H1 (cell line): Measurements from ENCODE around the gene PLCL2. TPM values are rescaled to one million over a fixed set of nuclear protein-coding genes. Genes with fewer than 3 reads are reported as not detected.

Experiments
- CTCF ChIA-PET: fragments of 300-600 bp; sonication (Branson Sonifier 250); formaldehyde crosslinking; loops from one replicate; lab custom pipeline; 2021; ENCODE audit not compliant: partially characterized antibody; lab: Charles Lee
- POLR2A ChIA-PET: fragments of 300-600 bp; sonication (Branson Sonifier 250); formaldehyde crosslinking; loops from one replicate; lab custom pipeline; 2021; ENCODE audit warnings: inconsistent platforms; ENCODE audit not compliant: partially characterized antibody; lab: Charles Lee
- DNase-seq, 2 experiments: peaks; one replicate each; pipeline versions ENCODE4 v3.0.0 to v3.0.0-alpha.2; 2010 to 2022; ENCODE audit warnings: low spot score in 2 of 2, low read depth in 1 of 2, mixed read lengths in 1 of 2
- FAIRE-seq: peaks from 2 replicates; lab custom pipeline; 2011; peaks lifted over from hg19 to GRCh38; lab: Jason Lieb, UNC
- H2AFZ ChIP-seq: 2 replicates; pipeline ENCODE4 v1.8.1; 2012; ENCODE audit warnings: low read length, inconsistent platforms
- H2AK5ac ChIP-seq: 2 replicates; pipeline ENCODE4 v1.6.1; 2013; ENCODE audit warnings: low read depth, low read length
- H2BK120ac ChIP-seq: replicated peaks from 2 replicates; pipeline ENCODE3; 2013; ENCODE audit warnings: low read depth, low read length, inconsistent platforms
- H2BK12ac ChIP-seq: 2 replicates; pipeline ENCODE4 v1.6.1; 2013; ENCODE audit warnings: low read depth, low read length
- H2BK15ac ChIP-seq: 2 replicates; pipeline ENCODE4 v1.6.1; 2013; ENCODE audit warnings: low read length
- H2BK20ac ChIP-seq: 2 replicates; pipeline ENCODE4 v1.6.1; 2013; ENCODE audit warnings: low read length
- H2BK5ac ChIP-seq: 2 replicates; pipeline ENCODE4 v1.6.1; 2013; ENCODE audit warnings: low read depth, low read length
- H3K14ac ChIP-seq: 2 replicates; pipeline ENCODE4 v1.6.1; 2013; ENCODE audit warnings: inconsistent platforms; ENCODE audit not compliant: insufficient read length
- H3K18ac ChIP-seq: 2 replicates; pipeline ENCODE4 v1.6.1; 2013; ENCODE audit warnings: low read length; ENCODE audit errors: extremely low read depth
- H3K23ac ChIP-seq: 2 replicates; pipeline ENCODE4 v1.6.1; 2013; ENCODE audit warnings: inconsistent platforms; ENCODE audit not compliant: insufficient read length
- H3K23me2 ChIP-seq: 2 replicates; pipeline ENCODE4 v1.6.1; 2013; ENCODE audit warnings: low read depth, low read length
- H3K27ac ChIP-seq: 2 replicates; pipeline ENCODE4 v1.6.1; 2011; ENCODE audit warnings: low read depth, low read length, inconsistent platforms
- H3K27me3 ChIP-seq, 4 experiments: replicated peaks in 1 of 4; 1 replicate in 1 of 4; 2 replicates in 3 of 4; pipeline versions ENCODE4 v1.6.1 to v1.8.1; 2011 to 2013; ENCODE audit warnings: low read length in 3 of 4, mild to moderate bottlenecking in 3 of 4, inconsistent platforms in 2 of 4, mixed read lengths in 2 of 4, moderate library complexity in 1 of 4; ENCODE audit not compliant: control insufficient read depth in 3 of 4, insufficient read depth in 3 of 4; ENCODE audit errors: extremely low read depth in 1 of 4
- H3K36me3 ChIP-seq, 4 experiments: 2 replicates each; pipeline versions ENCODE4 v1.6.1 to v1.8.1; 2011 to 2013; ENCODE audit warnings: mild to moderate bottlenecking in 4 of 4, low read length in 3 of 4, moderate library complexity in 2 of 4, control low read depth in 1 of 4, inconsistent platforms in 1 of 4; ENCODE audit not compliant: insufficient read depth in 4 of 4, control insufficient read depth in 2 of 4
- H3K4ac ChIP-seq: replicated peaks from 2 replicates; pipeline ENCODE3; 2013; ENCODE audit warnings: low read length, low read depth, mixed read lengths, inconsistent platforms; ENCODE audit not compliant: insufficient read length
- H3K4me1 ChIP-seq, 4 experiments: replicated peaks in 1 of 4; 1 replicate in 1 of 4; 2 replicates in 3 of 4; pipeline versions ENCODE4 v1.6.1 to v1.8.1; 2011 to 2013; ENCODE audit warnings: low read length in 3 of 4, inconsistent platforms in 2 of 4, mixed read lengths in 1 of 4; ENCODE audit not compliant: insufficient read depth in 4 of 4, control insufficient read depth in 3 of 4
- H3K4me2 ChIP-seq, 2 experiments: 2 replicates each; pipeline versions ENCODE4 v1.6.1 to v1.8.1; 2011 to 2013; ENCODE audit warnings: low read depth in 2 of 2, low read length in 2 of 2, control low read depth in 1 of 2, inconsistent platforms in 1 of 2, mild to moderate bottlenecking in 1 of 2; ENCODE audit not compliant: insufficient read depth in 1 of 2
- H3K4me3 ChIP-seq, 4 experiments: fragments of 200-600, 300-600 bp in 1 of 4; sonication (generic), shearing (Covaris generic), sonication (Bioruptor Twin) in 1 of 4; 2 replicates each; pipeline versions ENCODE4 v1.5.1 to v1.8.1; 2011 to 2016; ENCODE audit warnings: low read length in 4 of 4, low read depth in 3 of 4, control low read depth in 2 of 4, inconsistent platforms in 2 of 4, mild to moderate bottlenecking in 2 of 4, mixed read lengths in 1 of 4, moderate library complexity in 1 of 4; ENCODE audit not compliant: insufficient read depth in 2 of 4; ENCODE audit errors: extremely low read depth in 1 of 4
- H3K56ac ChIP-seq: replicated peaks from 2 replicates; pipeline ENCODE3; 2013; ENCODE audit warnings: low read depth, mild to moderate bottlenecking, mixed read lengths, low read length, inconsistent platforms; ENCODE audit not compliant: insufficient read length
- H3K79me1 ChIP-seq: 2 replicates; pipeline ENCODE4 v1.6.1; 2013; ENCODE audit warnings: low read depth, low read length, control low read depth
- H3K79me2 ChIP-seq, 2 experiments: 2 replicates each; pipeline versions ENCODE4 v1.6.1 to v1.8.1; 2012 to 2013; ENCODE audit warnings: low read length in 2 of 2, mild to moderate bottlenecking in 2 of 2, inconsistent platforms in 1 of 2; ENCODE audit not compliant: insufficient read depth in 2 of 2, control insufficient read depth in 1 of 2
- H3K9ac ChIP-seq, 4 experiments: replicated peaks in 1 of 4; 1 replicate in 1 of 4; 2 replicates in 3 of 4; pipeline versions ENCODE4 v1.6.1 to v1.8.1; 2011 to 2013; ENCODE audit warnings: low read depth in 3 of 4, low read length in 3 of 4, control low read depth in 2 of 4, mild to moderate bottlenecking in 2 of 4, moderate library complexity in 2 of 4, inconsistent platforms in 1 of 4; ENCODE audit errors: extremely low read depth in 1 of 4
- H3K9me3 ChIP-seq, 2 experiments: 2 replicates each; pipeline versions ENCODE4 v1.6.1 to v1.8.1; 2012 to 2013; ENCODE audit warnings: mild to moderate bottlenecking in 2 of 2, moderate library complexity in 2 of 2, control low read depth in 1 of 2, inconsistent platforms in 1 of 2, low read depth in 1 of 2, low read length in 1 of 2, mixed read lengths in 1 of 2; ENCODE audit not compliant: insufficient read depth in 2 of 2
- H4K20me1 ChIP-seq, 2 experiments: replicated peaks in 1 of 2; 2 replicates each; pipeline versions ENCODE3 to v1.8.1; 2011 to 2013; ENCODE audit warnings: inconsistent platforms in 2 of 2, low read length in 2 of 2, mild to moderate bottlenecking in 1 of 2; ENCODE audit not compliant: insufficient read depth in 2 of 2, control insufficient read depth in 1 of 2
- H4K5ac ChIP-seq: 2 replicates; pipeline ENCODE4 v1.6.1; 2013; ENCODE audit warnings: low read length, low read depth, mixed read lengths, inconsistent platforms; ENCODE audit not compliant: insufficient read length
- H4K8ac ChIP-seq: 2 replicates; pipeline ENCODE4 v1.8.0; 2013; ENCODE audit warnings: mild to moderate bottlenecking, moderate library complexity, low read length, inconsistent platforms; ENCODE audit not compliant: insufficient read depth; ENCODE audit errors: extremely low read depth
- H4K91ac ChIP-seq: replicated peaks from 2 replicates; pipeline ENCODE3; 2013; ENCODE audit warnings: low read length, mixed read lengths, inconsistent platforms; ENCODE audit not compliant: insufficient read length
- ASH2L ChIP-seq: fragments of 200-600, 300-600 bp; sonication (generic); IDR thresholded peaks from one replicate; pipeline ENCODE4 v1.7.1; 2017; ENCODE audit warnings: low read length
- CHD1 ChIP-seq: IDR thresholded peaks from 2 replicates; pipeline ENCODE4 v1.6.1; 2012; ENCODE audit warnings: low read depth, low read length, improper control_type of control experiment
- CHD2 ChIP-seq: IDR thresholded peaks from 2 replicates; pipeline ENCODE4 v1.6.1; 2012; ENCODE audit warnings: low read length, improper control_type of control experiment
- KDM1A ChIP-seq: fragments of 200-600, 300-600 bp; sonication (generic); IDR thresholded peaks from 2 replicates; pipeline ENCODE4 v1.7.1; 2016; ENCODE audit warnings: mild to moderate bottlenecking, low read length, borderline replicate concordance
- KDM5A ChIP-seq: fragments of 200-600 bp; IDR thresholded peaks from 2 replicates; pipeline ENCODE4 v1.7.1; 2012; ENCODE audit warnings: mild to moderate bottlenecking, low read length, inconsistent platforms, mixed read lengths
- PHF8 ChIP-seq: fragments of 200-600 bp; sonication (generic); conservative IDR thresholded peaks from 2 replicates; pipeline ENCODE4 v1.7.1; 2012; ENCODE audit warnings: low read depth, mild to moderate bottlenecking, inconsistent platforms, low read length, moderate library complexity
- SP4 ChIP-seq: IDR thresholded peaks from 2 replicates; pipeline ENCODE4 v1.6.1; 2012; ENCODE audit warnings: low read length, inconsistent platforms
- WGBS, 2 experiments: shearing (Covaris generic) in 1 of 2; methylation state at CpG; one replicate each; pipeline versions ENCODE4 v1.1.6 to v1.1.7; 2013 to 2015; ENCODE audit warnings: low lambda C conversion rate in 2 of 2, mixed read lengths in 2 of 2, inconsistent platforms in 1 of 2, low coverage in 1 of 2, missing lambda C conversion rate in 1 of 2; ENCODE audit not compliant: insufficient replicate concordance in 2 of 2, insufficient coverage in 1 of 2, insufficient read length in 1 of 2; ENCODE audit errors: extremely low coverage in 1 of 2, missing lambda C conversion rate in 1 of 2; 5-methylcytosine and 5-hydroxymethylcytosine counted together
- polyA plus RNA-seq, 7 experiments: library from polyadenylated mRNA; depleted of rRNA in 3 of 7; stranded (reverse) in 5 of 7; unstranded in 2 of 7; fragments of >200 nt in 5 of 7; fragments of 200-250 nt in 2 of 7; gene quantifications; 1 replicate in 5 of 7; 2 replicates in 1 of 7; 4 replicates in 1 of 7; pipeline versions ENCODE4 v1.2.1 to v1.2.3, GENCODE V29; 2011 to 2013; ENCODE audit warnings: missing spikeins in 2 of 7, mixed read lengths in 2 of 7
- total RNA-seq: library from RNA; stranded (reverse); fragmentation: NEBNext Ultra II Directional; extraction: Animal tissue kit (Norgen Biotek cat#: 25700); gene quantifications from 2 replicates; pipeline ENCODE4 v1.2.1, GENCODE V29; 2021
- TF ChIP-seq, protein P1 (sequence below), 3 experiments: IDR thresholded peaks; 1 replicate in 2 of 3; 2 replicates in 1 of 3; pipeline versions ENCODE4 v1.5.1 to v1.6.1; 2011; ENCODE audit warnings: low read length in 3 of 3, mild to moderate bottlenecking in 3 of 3, inconsistent platforms in 2 of 3, low read depth in 1 of 3, moderate library complexity in 1 of 3; ENCODE audit not compliant: insufficient read depth in 1 of 3; ENCODE audit errors: control extremely low read depth in 1 of 3
- TF ChIP-seq, protein P2 (sequence below): IDR thresholded peaks from 2 replicates; pipeline ENCODE4 v1.6.1; 2011; ENCODE audit warnings: low read depth, mild to moderate bottlenecking, low read length; ENCODE audit not compliant: insufficient read depth

Gene PLCL2
- total and polyA plus RNA-seq, 2 of the 8 experiments (the other 6 are each of a cell fraction or from before 2014, with no cell fraction given), result 3.5 to 6.8 TPM

DNA sequence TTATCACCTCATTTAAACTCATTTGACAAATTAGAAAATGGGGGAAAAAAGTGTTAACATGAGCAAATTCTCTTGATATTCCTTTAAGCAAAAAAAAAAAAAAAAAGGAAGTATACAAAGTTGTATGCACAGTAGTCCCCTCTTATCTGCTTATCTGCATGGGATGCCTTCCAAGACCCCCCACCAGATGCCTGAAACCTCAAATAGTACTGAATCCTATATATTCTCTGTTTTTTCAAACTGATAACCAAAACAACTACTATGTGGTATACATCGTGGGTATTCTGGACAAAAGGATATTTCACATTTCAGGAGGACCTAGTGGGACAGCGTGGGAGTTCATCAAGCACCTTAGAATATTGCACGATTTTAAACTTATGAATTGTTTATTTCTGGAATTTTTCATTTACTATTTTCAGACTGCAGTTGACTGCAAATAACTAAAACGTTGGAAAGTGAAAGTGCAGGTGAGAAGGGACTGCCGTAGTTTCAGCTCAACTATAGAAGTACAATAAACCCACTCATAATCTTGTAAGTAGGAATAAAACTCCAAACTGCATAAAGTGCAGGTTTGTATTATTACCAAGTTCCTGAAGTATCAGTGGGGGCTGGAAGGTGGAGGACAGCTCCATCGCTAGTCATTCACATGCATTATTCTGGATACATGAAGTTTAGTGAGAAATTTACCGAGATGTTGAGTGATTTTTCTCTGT lies 43.6 kb upstream of the PLCL2 start:
- ChIA-PET POLR2A (no interaction called here), CTCF (interaction anchor here (0.6 to 1.5 kb wide), 5 partner anchors 8 to 385 kb away, joined by 3 to 5 read pairs (median 3); no protein-coding TSS in a partner anchor)
- no peak overlapping the region for H4K8ac ChIP-seq
- no peak overlapping the region for H3K56ac ChIP-seq
- no peak overlapping the region for H3K18ac ChIP-seq
- H2BK120ac ChIP-seq, result no peak overlapping the region
- no peak overlapping the region for H2BK5ac ChIP-seq
- no peaks in the 10 kb centered on the region for H3K9me3 ChIP-seq
- no peak overlapping the region for H3K14ac ChIP-seq
- 90% methylated on average over 7 of the region's 7 CpGs; no CpG with 5 or more reads in 1 of the 2 experiments for WGBS, 2 experiments
- no peak overlapping the region for H4K5ac ChIP-seq
- no peak overlapping the region for H2BK15ac ChIP-seq
- H3K9ac ChIP-seq, result no peak overlapping the region
- no peak overlapping the region for H2AFZ ChIP-seq
- H3K4me2 ChIP-seq, result no peak overlapping the region
- H2BK12ac ChIP-seq, result no peak overlapping the region
- H3K79me1 ChIP-seq, result no peaks in the 10 kb centered on the region
- H4K20me1 ChIP-seq, result no peaks in the 10 kb centered on the region
- no peak overlapping the region for H3K23ac ChIP-seq
- no peak overlapping the region for H2BK20ac ChIP-seq
- no peaks in the 10 kb centered on the region for H3K27me3 ChIP-seq
- no peaks in the 10 kb centered on the region for H3K79me2 ChIP-seq
- H2AK5ac ChIP-seq, result no peak overlapping the region
- FAIRE-seq (no peak), DNase-seq (no peak)
- peaks cover 0 to 11% (median 5%) of the 10 kb centered on the region in 4 experiments; a peak in 3 of 7 replicates for H3K4me1 ChIP-seq
- H3K4ac ChIP-seq, result no peak overlapping the region
- H3K27ac ChIP-seq, result no peak overlapping the region
- H4K91ac ChIP-seq, result no peak overlapping the region
- H3K23me2 ChIP-seq, result no peaks in the 10 kb centered on the region
- H3K4me3 ChIP-seq, result no peak overlapping the region
- no peaks in the 10 kb centered on the region for H3K36me3 ChIP-seq
- TF ChIP-seq PHF8, result no peak
- no peak for TF ChIP-seq ASH2L
- no peak for TF ChIP-seq KDM5A
- TF ChIP-seq CHD2, result no peak
- no peak for TF ChIP-seq KDM1A
- TF ChIP-seq CHD1, result no peak
- TF ChIP-seq, protein P1, sequence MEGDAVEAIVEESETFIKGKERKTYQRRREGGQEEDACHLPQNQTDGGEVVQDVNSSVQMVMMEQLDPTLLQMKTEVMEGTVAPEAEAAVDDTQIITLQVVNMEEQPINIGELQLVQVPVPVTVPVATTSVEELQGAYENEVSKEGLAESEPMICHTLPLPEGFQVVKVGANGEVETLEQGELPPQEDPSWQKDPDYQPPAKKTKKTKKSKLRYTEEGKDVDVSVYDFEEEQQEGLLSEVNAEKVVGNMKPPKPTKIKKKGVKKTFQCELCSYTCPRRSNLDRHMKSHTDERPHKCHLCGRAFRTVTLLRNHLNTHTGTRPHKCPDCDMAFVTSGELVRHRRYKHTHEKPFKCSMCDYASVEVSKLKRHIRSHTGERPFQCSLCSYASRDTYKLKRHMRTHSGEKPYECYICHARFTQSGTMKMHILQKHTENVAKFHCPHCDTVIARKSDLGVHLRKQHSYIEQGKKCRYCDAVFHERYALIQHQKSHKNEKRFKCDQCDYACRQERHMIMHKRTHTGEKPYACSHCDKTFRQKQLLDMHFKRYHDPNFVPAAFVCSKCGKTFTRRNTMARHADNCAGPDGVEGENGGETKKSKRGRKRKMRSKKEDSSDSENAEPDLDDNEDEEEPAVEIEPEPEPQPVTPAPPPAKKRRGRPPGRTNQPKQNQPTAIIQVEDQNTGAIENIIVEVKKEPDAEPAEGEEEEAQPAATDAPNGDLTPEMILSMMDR (IDR thresholded peaks at IDR 0.05; ENCODE audit: control extremely low read depth in 1 of 3, insufficient read depth in 1 of 3, low read depth in 1 of 3, low read length in 3 of 3), result no peak
- TF ChIP-seq SP4, result no peak
- TF ChIP-seq, protein P2, sequence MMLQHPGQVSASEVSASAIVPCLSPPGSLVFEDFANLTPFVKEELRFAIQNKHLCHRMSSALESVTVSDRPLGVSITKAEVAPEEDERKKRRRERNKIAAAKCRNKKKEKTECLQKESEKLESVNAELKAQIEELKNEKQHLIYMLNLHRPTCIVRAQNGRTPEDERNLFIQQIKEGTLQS, result no peak
